Stimulated activated CD4-positive, alpha-beta T cell treated with anti-CD3 and anti-CD28 coated beads, Interleukin-4, amount 100 ng/mL, for 4 hours (primary cell): Measurements from ENCODE around the gene FBN1.

Source experiments
- DNase-seq, 2 experiments: peaks; one replicate each; pipeline ENCODE4 v3.0.0-alpha.2; 2020

Gene FBN1

GRCh38 chr15:48650931-48651330, 5.4 kb upstream of the FBN1 start:
- DNase-seq: no peak

- DNase-seq: no peak
Observed at GRCh38 chr15:48647962-48648361, 2.5 kb upstream of the FBN1 start.

- DNase-seq: no peak
Observed at GRCh38 chr15:48646331-48646730, 822 bp upstream of the FBN1 start.

GRCh38 chr15:48644827-48645557, 517 bp downstream of the FBN1 start:
- DNase-seq: no peak

GRCh38 chr15:48644467-48644826, 1.1 kb downstream of the FBN1 start:
- DNase-seq: no peak

GRCh38 chr15:48643776-48644466, 1.6 kb downstream of the FBN1 start:
- DNase-seq: no peak

GRCh38 chr15:48643206-48643605, 2.3 kb downstream of the FBN1 start:
- DNase-seq: no peak

- no peak for DNase-seq
Observed at GRCh38 chr15:48642795-48643194, 2.7 kb downstream of the FBN1 start.

- no peak for DNase-seq
Observed at GRCh38 chr15:48641416-48641815, 4.1 kb downstream of the FBN1 start.

GRCh38 chr15:48638963-48639362, 6.5 kb downstream of the FBN1 start:
- no peak for DNase-seq

GRCh38 chr15:48637639-48638038, 7.9 kb downstream of the FBN1 start:
- DNase-seq: no peak

GRCh38 chr15:48636511-48636910, 9.0 kb downstream of the FBN1 start:
- DNase-seq: no peak

- no peak for DNase-seq
Observed at GRCh38 chr15:48634893-48635292, 10.6 kb downstream of the FBN1 start.

- no peak for DNase-seq
Observed at GRCh38 chr15:48634096-48634495, 11.4 kb downstream of the FBN1 start.

- DNase-seq: no peak
Observed at GRCh38 chr15:48632651-48633050, 12.9 kb downstream of the FBN1 start.

GRCh38 chr15:48631176-48631770, 14.2 kb downstream of the FBN1 start:
- DNase-seq: no peak

GRCh38 chr15:48630245-48630644, 15.3 kb downstream of the FBN1 start:
- DNase-seq: no peak

- no peak for DNase-seq
Observed at GRCh38 chr15:48628832-48629231, 16.7 kb downstream of the FBN1 start.

- DNase-seq: no peak
Observed at GRCh38 chr15:48627260-48627940, 18.1 kb downstream of the FBN1 start.

GRCh38 chr15:48625126-48625525, 20.4 kb downstream of the FBN1 start:
- DNase-seq: no peak

- DNase-seq: no peak
Observed at GRCh38 chr15:48624700-48625099, 20.8 kb downstream of the FBN1 start.

- no peak for DNase-seq
Observed at GRCh38 chr15:48623456-48623855, 22.1 kb downstream of the FBN1 start.

GRCh38 chr15:48622237-48622636, 23.3 kb downstream of the FBN1 start:
- DNase-seq: no peak

- DNase-seq: no peak
Observed at GRCh38 chr15:48619446-48619845, 26.1 kb downstream of the FBN1 start.
